K562 (cell line): ENCODE results near the gene CARD9. TPM values are rescaled to one million over a fixed set of nuclear protein-coding genes. Genes with fewer than 3 reads are reported as not detected.
A peak's percentile ranks its signal among the peaks of the same experiment; 100 is the strongest.

Experiments used
- ATAC-seq: fragments of 200-7000 bp; cut with Tn5 transposase; 3 replicates; pipeline ENCODE4 v1.9.1; 2020; ENCODE audit warnings: moderate library complexity
- BruUV-seq: library from RNA; stranded (reverse); fragments of 400-500 nt; replicated peaks from 2 replicates; lab custom pipeline; 2021; lab: Mats Ljungman, UMichigan
- CTCF ChIA-PET: fragments of 300-600 bp; formaldehyde crosslinking; extraction: SDS; loops from one replicate; lab custom pipeline; 2021; ENCODE audit warnings: low intra/inter-chr PET ratio; lab: Yijun Ruan, JAX
- POLR2A ChIA-PET: fragments of 300-600, 350-650 bp; sonication (Branson Sonifier 250); formaldehyde crosslinking; extraction: SDS; loops from one replicate; lab custom pipeline; 2021; ENCODE audit warnings: antibody characterized with exemption, inconsistent platforms; lab: Yijun Ruan, JAX
- DNase-seq, 4 experiments: peaks; one replicate each; pipeline versions ENCODE4 v3.0.0 to v3.0.0-alpha.2; 2011 to 2018; ENCODE audit warnings: low spot score in 3 of 4, mixed read lengths in 3 of 4; ENCODE audit errors: extremely low read depth in 1 of 4
- FAIRE-seq: peaks from 2 replicates; lab custom pipeline; 2011; peaks lifted over from hg19 to GRCh38; lab: Jason Lieb, UNC
- H2AFZ ChIP-seq: 2 replicates; pipeline ENCODE4 v1.6.0; 2011; ENCODE audit warnings: low read depth, low read length, control low read depth, inconsistent platforms
- H3K27ac ChIP-seq: fragments of 200-600 bp; 3 replicates; pipeline ENCODE4 v1.8.0; 2011; ENCODE audit warnings: low read depth, mild to moderate bottlenecking, control low read depth, inconsistent platforms, low read length, moderate library complexity, mixed read lengths; ENCODE audit errors: extremely low read depth
- H3K27me3 ChIP-seq, 2 experiments: fragments of 300-600 bp in 1 of 2; 2 replicates in 1 of 2; 3 replicates in 1 of 2; pipeline versions ENCODE4 v1.6.0 to v1.8.0; 2011; ENCODE audit warnings: inconsistent platforms in 2 of 2, low read length in 2 of 2, mild to moderate bottlenecking in 1 of 2, mixed read lengths in 1 of 2, moderate library complexity in 1 of 2; ENCODE audit not compliant: control insufficient read depth in 2 of 2, insufficient read depth in 2 of 2
- H3K36me3 ChIP-seq: fragments of 300-600 bp; 3 replicates; pipeline ENCODE4 v1.8.0; 2011; ENCODE audit warnings: mild to moderate bottlenecking, low read length, inconsistent platforms; ENCODE audit not compliant: control insufficient read depth, insufficient read depth
- H3K4me1 ChIP-seq, 2 experiments: fragments of 200-600 bp in 1 of 2; replicated peaks in 1 of 2; 2 replicates in 1 of 2; 3 replicates in 1 of 2; pipeline versions ENCODE4 v1.5.1 to v1.8.0; 2011; ENCODE audit warnings: inconsistent platforms in 2 of 2, low read length in 2 of 2, mild to moderate bottlenecking in 1 of 2, mixed read lengths in 1 of 2, moderate library complexity in 1 of 2; ENCODE audit not compliant: control insufficient read depth in 2 of 2, insufficient read depth in 2 of 2
- H3K4me2 ChIP-seq: 2 replicates; pipeline ENCODE4 v1.6.1; 2011; ENCODE audit warnings: low read length, control low read depth, inconsistent platforms, mixed read lengths; ENCODE audit not compliant: insufficient read depth
- H3K4me3 ChIP-seq: fragments of 200-600 bp; sonication (generic), shearing (Covaris generic); 2 replicates; pipeline ENCODE4 v1.5.1; 2016; ENCODE audit warnings: control low read depth, inconsistent platforms
- H3K79me2 ChIP-seq: fragments of 200-600 bp; 3 replicates; pipeline ENCODE4 v1.8.0; 2011; ENCODE audit warnings: low read length, inconsistent platforms; ENCODE audit not compliant: control insufficient read depth, insufficient read depth
- H3K9ac ChIP-seq, 2 experiments: 2 replicates each; pipeline versions ENCODE4 v1.6.0 to v1.6.1; 2011; ENCODE audit warnings: low read depth in 2 of 2, low read length in 2 of 2, control low read depth in 1 of 2, inconsistent platforms in 1 of 2, mild to moderate bottlenecking in 1 of 2, mixed read lengths in 1 of 2; ENCODE audit not compliant: insufficient read depth in 1 of 2
- H3K9me1 ChIP-seq: one replicate; pipeline ENCODE4 v1.6.0; 2011; ENCODE audit warnings: inconsistent platforms, mild to moderate bottlenecking, low read length, moderate library complexity; ENCODE audit not compliant: control insufficient read depth, insufficient read depth
- H3K9me3 ChIP-seq: replicated peaks from 2 replicates; pipeline ENCODE4 v1.5.1; 2011; ENCODE audit warnings: low read depth, low read length, inconsistent platforms; ENCODE audit not compliant: control insufficient read depth, insufficient read depth
- H4K20me1 ChIP-seq: replicated peaks from 2 replicates; pipeline ENCODE4 v1.6.1; 2011; ENCODE audit warnings: low read length, inconsistent platforms, mixed read lengths; ENCODE audit not compliant: control insufficient read depth, insufficient read depth
- ARID4B ChIP-seq: sonication (generic); formaldehyde crosslinking; IDR thresholded peaks from 2 replicates; pipeline ENCODE4 v1.8.0; 2022; ENCODE audit warnings: mild to moderate bottlenecking, missing genetic modification reagents
- BCOR ChIP-seq: fragments of 450-650 bp; IDR thresholded peaks from 2 replicates; pipeline ENCODE4 v1.6.1; 2016
- CBFB ChIP-seq: sonication (generic); formaldehyde crosslinking; IDR thresholded peaks from 2 replicates; pipeline ENCODE4 v1.4.0; 2020; ENCODE audit warnings: mild to moderate bottlenecking, missing genetic modification reagents
- HNRNPLL ChIP-seq: fragments of 200-400 bp; formaldehyde crosslinking; IDR thresholded peaks from 2 replicates; pipeline ENCODE4 v1.6.1; 2017; ENCODE audit warnings: low read length, low read depth, mild to moderate bottlenecking; ENCODE audit not compliant: poor library complexity, severe bottlenecking
- MLX ChIP-seq, 2 experiments: fragments of 450-650 bp in 1 of 2; sonication (generic) in 1 of 2; formaldehyde crosslinking; conservative IDR thresholded peaks; 2 replicates each; pipeline versions ENCODE4 v1.4.0 to v1.8.1; 2020 to 2022; ENCODE audit warnings: mild to moderate bottlenecking in 1 of 2, missing genetic modification reagents in 1 of 2
- MTF1 ChIP-seq: fragments of 250-450 bp; sonication (Bioruptor Pico); IDR thresholded peaks from 2 replicates; pipeline ENCODE4 v1.9.0; 2021; ENCODE audit warnings: moderate library complexity, mild to moderate bottlenecking, inconsistent platforms, borderline replicate concordance
- ZNF134 ChIP-seq: fragments of 250-450 bp; sonication (Bioruptor Pico); conservative IDR thresholded peaks from 2 replicates; pipeline ENCODE4 v1.4.0; 2020
- ZNF232 ChIP-seq: sonication (generic); formaldehyde crosslinking; IDR thresholded peaks from 2 replicates; pipeline ENCODE4 v1.8.0; 2022; ENCODE audit warnings: mild to moderate bottlenecking, missing genetic modification reagents
- ZZZ3 ChIP-seq: fragments of 450-650 bp; IDR thresholded peaks from 2 replicates; pipeline ENCODE4 v1.6.1; 2016; ENCODE audit warnings: antibody characterized with exemption, mild to moderate bottlenecking, moderate library complexity
- WGBS: fragments of 100-300 bp; shearing (Covaris generic); methylation state at CpG from one replicate; pipeline ENCODE4 v1.1.6; 2016; ENCODE audit warnings: low coverage, mixed read lengths; ENCODE audit not compliant: insufficient coverage; ENCODE audit errors: missing lambda C conversion rate; 5-methylcytosine and 5-hydroxymethylcytosine counted together
- in situ Hi-C: fragments of 300-500 bp; cut with MboI; formaldehyde crosslinking; loops from 4 replicates; pipeline ENCODE4 v1.15.0; 2018; ENCODE audit warnings: inconsistent platforms, mixed read lengths
- intact Hi-C: fragments of 100-400 bp; cut with micrococcal nuclease; formaldehyde crosslinking; loops from 2 replicates; pipeline ENCODE4 v1.14.2; 2022
- polyA plus RNA-seq, 8 experiments: library from polyadenylated mRNA; depleted of rRNA in 4 of 8; stranded (reverse) in 5 of 8; unstranded in 3 of 8; fragments of >200 nt; fragmentation: Nextera tagmentation in 2 of 8; fragmentation: Illumina TruSeq in 1 of 8; extraction: Ambion mirVana in 2 of 8; extraction: Trizol in 1 of 8; gene quantifications; 2 replicates each; pipeline versions ENCODE4 v1.2.1 to v1.2.3, GENCODE V29; 2011 to 2014; ENCODE audit warnings: inconsistent platforms in 1 of 8, missing spikeins in 1 of 8
- total RNA-seq, 7 experiments: library from RNA; depleted of rRNA in 6 of 7; stranded (reverse); fragments of >200 nt in 6 of 7; fragmentation: Illumina TruSeq in 2 of 7; extraction: Trizol in 2 of 7; gene quantifications; 2 replicates each; pipeline versions ENCODE4 v1.2.1 to v1.2.3, GENCODE V29; 2011 to 2021; ENCODE audit warnings: low replicate concordance in 1 of 7

CARD9 gene
- total and polyA plus RNA-seq, 9 of the 15 experiments (the other 6 are each of a cell fraction or from before 2014, with no cell fraction given) = 1.7 to 53.0 (median 9.7) TPM

- ChIA-PET POLR2A (interaction anchor here (1.9 kb wide), 1 partner anchor 10 kb away, joined by 9 read pairs; the partner anchor contains the start of gene DNLZ), CTCF (interaction anchor here (0.7 kb wide), 1 partner anchor 1112 kb away, joined by 4 read pairs; no protein-coding TSS in a partner anchor)
- Histone ChIP-seq H3K27me3 (no peaks in the 10 kb centered on the region), H3K9me1 (no peaks in the 10 kb centered on the region), H3K9ac (peak overlapping the region in 1 of 2 experiments; percentile 68; a peak in 1 of 4 replicates), H3K27ac (no peak overlapping the region), H3K4me3 (no peak overlapping the region), H3K4me2 (no peak overlapping the region), H3K36me3 (no peaks in the 10 kb centered on the region), H3K79me2 (no peaks in the 10 kb centered on the region), H3K4me1 (peaks cover 0 to 94% of the 10 kb centered on the region in 2 experiments; a peak in 4 of 5 replicates), H4K20me1 (no peaks in the 10 kb centered on the region; the same call in 1 of the 2 replicates), H2AFZ (no peak overlapping the region), H3K9me3 (no peaks in the 10 kb centered on the region)
- in situ Hi-C loops = no loop called here
- TF ChIP-seq ZNF134 (CRISPR knock-in tag) (no peak), ZNF232 (CRISPR knock-in tag) (no peak), ZZZ3 (no peak), HNRNPLL (no peak), CBFB (no peak), MTF1 (CRISPR knock-in tag) (no peak), MLX (CRISPR knock-in tag; conservative IDR thresholded peaks at IDR 0.05) (no peak), ARID4B (no peak), BCOR (peak; percentile 44; the same call in 1 of the 2 replicates)
- no peak for FAIRE-seq
- no TSS peak for BruUV-seq
- no peak for ATAC-seq
- no peak for DNase-seq
- intact Hi-C loops = no loop called here
- 47% methylated on average over 10 of the region's 11 CpGs for WGBS
Observed at GRCh38 chr9:136353088-136353487, 20.4 kb downstream of the CARD9 start.
